GM23338 (cell line): ENCODE measurements around the gene CHRM4. TPM values are rescaled to one million over a fixed set of nuclear protein-coding genes. Genes with fewer than 3 reads are reported as not detected.

Experiments used
- ATAC-seq: fragments of 200-7000 bp; cut with Tn5 transposase; 3 replicates; pipeline ENCODE4 v1.9.1; 2020
- DNase-seq: peaks from one replicate; pipeline ENCODE4 v3.0.0-alpha.2; 2015; ENCODE audit warnings: low spot score
- H2AFZ ChIP-seq: fragments of 200-600 bp; sonication (generic); 2 replicates; pipeline ENCODE4 v1.8.0; 2016; ENCODE audit warnings: antibody characterized with exemption, mild to moderate bottlenecking, moderate library complexity
- H3F3A ChIP-seq: fragments of 200-600 bp; sonication (generic); replicated peaks from 2 replicates; pipeline ENCODE4 v1.8.0; 2017; ENCODE audit warnings: antibody characterized with exemption, mixed run types, low read depth
- H3K27ac ChIP-seq: fragments of 200-600 bp; sonication (generic); 2 replicates; pipeline ENCODE4 v1.6.1; 2016; ENCODE audit warnings: low read depth
- H3K27me3 ChIP-seq: fragments of 200-600 bp; sonication (generic); 2 replicates; pipeline ENCODE4 v1.8.0; 2016; ENCODE audit warnings: mild to moderate bottlenecking, mixed run types, moderate library complexity; ENCODE audit not compliant: insufficient read depth
- H3K36me3 ChIP-seq: fragments of 200-600 bp; sonication (generic); 2 replicates; pipeline ENCODE4 v1.8.0; 2016; ENCODE audit warnings: mild to moderate bottlenecking; ENCODE audit not compliant: insufficient read depth
- H3K4me1 ChIP-seq: fragments of 200-600 bp; sonication (generic); 2 replicates; pipeline ENCODE4 v1.8.0; 2016; ENCODE audit warnings: mild to moderate bottlenecking, moderate library complexity; ENCODE audit not compliant: insufficient read depth
- H3K4me2 ChIP-seq: fragments of 200-600 bp; sonication (generic); 2 replicates; pipeline ENCODE4 v1.7.1; 2017; ENCODE audit warnings: mixed run types
- H3K4me3 ChIP-seq: fragments of 200-600 bp; sonication (generic); 2 replicates; pipeline ENCODE4 v1.6.1; 2016; ENCODE audit warnings: mixed run types
- H3K79me2 ChIP-seq: fragments of 200-600 bp; sonication (generic); replicated peaks from 2 replicates; pipeline ENCODE4 v1.8.0; 2017; ENCODE audit warnings: mild to moderate bottlenecking; ENCODE audit not compliant: insufficient read depth
- H3K9me2 ChIP-seq: fragments of 200-600 bp; sonication (generic); 2 replicates; pipeline ENCODE4 v1.8.0; 2017; ENCODE audit not compliant: insufficient read depth
- H4K20me1 ChIP-seq: fragments of 200-600 bp; sonication (generic); replicated peaks from 2 replicates; pipeline ENCODE4 v1.8.0; 2017; ENCODE audit warnings: mild to moderate bottlenecking; ENCODE audit not compliant: insufficient read depth
- H3K27ac Mint-ChIP-seq: 2 replicates; pipeline ENCODE4 v1.8.0; 2020; ENCODE audit warnings: inconsistent platforms, mild to moderate bottlenecking, moderate library complexity, mixed read lengths
- H3K27me3 Mint-ChIP-seq: 3 replicates; pipeline ENCODE4 v1.8.0; 2022; ENCODE audit warnings: low read depth, mild to moderate bottlenecking, moderate library complexity, mixed read lengths, inconsistent platforms; ENCODE audit not compliant: insufficient read depth, poor library complexity
- H3K36me3 Mint-ChIP-seq: 3 replicates; pipeline ENCODE4 v1.8.0; 2021; ENCODE audit warnings: low read depth, mild to moderate bottlenecking, inconsistent platforms, moderate library complexity, mixed read lengths
- H3K4me1 Mint-ChIP-seq: 3 replicates; pipeline ENCODE4 v1.8.0; 2020; ENCODE audit warnings: mild to moderate bottlenecking, inconsistent platforms, mixed read lengths
- H3K4me3 Mint-ChIP-seq: 3 replicates; pipeline ENCODE4 v1.8.0; 2021; ENCODE audit warnings: moderate library complexity, mild to moderate bottlenecking, inconsistent platforms, mixed read lengths
- H3K9me3 Mint-ChIP-seq: 3 replicates; pipeline ENCODE4 v1.8.0; 2020; ENCODE audit warnings: moderate library complexity, mild to moderate bottlenecking, inconsistent platforms, mixed read lengths
- CREB1 ChIP-seq: fragments of 250-450 bp; sonication (Bioruptor Pico); IDR thresholded peaks from 2 replicates; pipeline ENCODE4 v1.5.0; 2020; ENCODE audit warnings: low read depth, mild to moderate bottlenecking, moderate library complexity
- EZH2 ChIP-seq: fragments of 200-600 bp; sonication (generic); IDR thresholded peaks from one replicate; pipeline ENCODE4 v1.8.0; 2017; ENCODE audit warnings: antibody characterized with exemption, mild to moderate bottlenecking, low read depth; ENCODE audit not compliant: unreplicated experiment
- JUNB ChIP-seq: IDR thresholded peaks from one replicate; pipeline ENCODE4 v1.6.1; 2016; ENCODE audit warnings: antibody characterized with exemption; ENCODE audit not compliant: unreplicated experiment
- NANOG ChIP-seq: IDR thresholded peaks from 2 replicates; pipeline ENCODE4 v1.6.1; 2016; ENCODE audit warnings: antibody characterized with exemption, borderline replicate concordance
- REST ChIP-seq: IDR thresholded peaks from one replicate; pipeline ENCODE4 v1.6.1; 2018; ENCODE audit warnings: antibody characterized with exemption; ENCODE audit not compliant: unreplicated experiment
- STAT1 ChIP-seq: IDR thresholded peaks from one replicate; pipeline ENCODE4 v1.6.1; 2016; ENCODE audit warnings: antibody characterized with exemption; ENCODE audit not compliant: unreplicated experiment
- ZNF114 ChIP-seq: fragments of 250-450 bp; sonication (Bioruptor Pico); IDR thresholded peaks from 2 replicates; pipeline ENCODE4 v1.5.0; 2020; ENCODE audit warnings: mild to moderate bottlenecking, moderate library complexity
- ZNF331 ChIP-seq: fragments of 250-450 bp; sonication (Bioruptor Pico); IDR thresholded peaks from 2 replicates; pipeline ENCODE4 v1.5.0; 2020; ENCODE audit warnings: low read depth, mild to moderate bottlenecking, moderate library complexity
- long read RNA-seq: library from polyadenylated mRNA; unstranded; transcript quantifications from one replicate; pipeline ENCODE4 v2.0.0, GENCODE V29; 2020; ENCODE audit not compliant: unreplicated experiment
- polyA plus RNA-seq: library from polyadenylated mRNA; unstranded; fragments of >200 nt; fragmentation: Nextera tagmentation; extraction: Ambion mirVana; gene quantifications from 2 replicates; pipeline ENCODE4 v1.2.1, GENCODE V29; 2016
- total RNA-seq: library from RNA; depleted of rRNA; stranded (reverse); fragments of >200 nt; shearing (Covaris generic); gene quantifications from 2 replicates; pipeline ENCODE4 v1.2.3, GENCODE V29; 2014; rRNA removed
- TF ChIP-seq, protein P1 (sequence below), 2 experiments: fragments of 200-600 bp in 1 of 2; sonication (generic) in 1 of 2; conservative IDR thresholded peaks; 2 replicates each; pipeline versions ENCODE4 v1.5.1 to v1.6.1; 2016 to 2017; ENCODE audit warnings: antibody characterized with exemption in 2 of 2, low read depth in 2 of 2, mild to moderate bottlenecking in 2 of 2, moderate library complexity in 1 of 2
- TF ChIP-seq, protein P2 (sequence below): IDR thresholded peaks from 2 replicates; pipeline ENCODE4 v1.6.1; 2016; ENCODE audit warnings: antibody characterized with exemption

The CHRM4 gene
- total RNA-seq (0.93 and 0.97 TPM in 2 replicates), polyA plus RNA-seq (not detected in 2 replicates)
- long read RNA-seq = 0 reads

- peak within 1 kb of the TSS; percentile 76 for H3K4me3 ChIP-seq
- peaks cover 63% of the 10 kb centered on the region for H3K27me3 ChIP-seq
- H3F3A ChIP-seq = peaks cover 18% of the 10 kb centered on the region
- TF ChIP-seq, protein P1, sequence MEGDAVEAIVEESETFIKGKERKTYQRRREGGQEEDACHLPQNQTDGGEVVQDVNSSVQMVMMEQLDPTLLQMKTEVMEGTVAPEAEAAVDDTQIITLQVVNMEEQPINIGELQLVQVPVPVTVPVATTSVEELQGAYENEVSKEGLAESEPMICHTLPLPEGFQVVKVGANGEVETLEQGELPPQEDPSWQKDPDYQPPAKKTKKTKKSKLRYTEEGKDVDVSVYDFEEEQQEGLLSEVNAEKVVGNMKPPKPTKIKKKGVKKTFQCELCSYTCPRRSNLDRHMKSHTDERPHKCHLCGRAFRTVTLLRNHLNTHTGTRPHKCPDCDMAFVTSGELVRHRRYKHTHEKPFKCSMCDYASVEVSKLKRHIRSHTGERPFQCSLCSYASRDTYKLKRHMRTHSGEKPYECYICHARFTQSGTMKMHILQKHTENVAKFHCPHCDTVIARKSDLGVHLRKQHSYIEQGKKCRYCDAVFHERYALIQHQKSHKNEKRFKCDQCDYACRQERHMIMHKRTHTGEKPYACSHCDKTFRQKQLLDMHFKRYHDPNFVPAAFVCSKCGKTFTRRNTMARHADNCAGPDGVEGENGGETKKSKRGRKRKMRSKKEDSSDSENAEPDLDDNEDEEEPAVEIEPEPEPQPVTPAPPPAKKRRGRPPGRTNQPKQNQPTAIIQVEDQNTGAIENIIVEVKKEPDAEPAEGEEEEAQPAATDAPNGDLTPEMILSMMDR (conservative IDR thresholded peaks at IDR 0.05; ENCODE audit: low read depth in 2 of 2) = peak; percentile 28 to 70; a peak in 3 of 4 replicates
- TF ChIP-seq ZNF331 (CRISPR knock-in tag) (no peak), REST (peak; percentile 37), CREB1 (peak; percentile 54; the same call in 1 of the 2 replicates)
- DNase-seq = peak; percentile 70
- peaks cover 6% of the 10 kb centered on the region; the same call in 1 of the 3 replicates for H3K36me3 Mint-ChIP-seq
- peak within 1 kb of the TSS; percentile 88 for H3K4me2 ChIP-seq
- H3K27ac Mint-ChIP-seq = no peak within 1 kb of the TSS
- peak within 1 kb of the TSS; percentile 78 for H3K4me3 Mint-ChIP-seq
- peaks cover 7% of the 10 kb centered on the region for H4K20me1 ChIP-seq
- peak; percentile 6 for ATAC-seq
- no peaks in the 10 kb centered on the region; the same call in 2 of the 3 replicates for H3K9me3 Mint-ChIP-seq
- peak within 1 kb of the TSS; percentile 28; the same call in 1 of the 2 replicates for H2AFZ ChIP-seq
- no peaks in the 10 kb centered on the region for H3K79me2 ChIP-seq
- H3K27ac ChIP-seq = no peak within 1 kb of the TSS
- H3K36me3 ChIP-seq = no peaks in the 10 kb centered on the region
- peaks cover 30% of the 10 kb centered on the region for H3K4me1 Mint-ChIP-seq
- H3K27me3 Mint-ChIP-seq = peaks cover 56% of the 10 kb centered on the region
- H3K4me1 ChIP-seq = peaks cover 28% of the 10 kb centered on the region
- no peaks in the 10 kb centered on the region for H3K9me2 ChIP-seq
Measured at GRCh38 chr11:46391578-46392420, at the start of gene CHRM4. Gene CHRM4, minus strand, starts transcription at chr11:46391776. Its CDS starts 5,219 bp downstream, at chr11:46386557.

DNA sequence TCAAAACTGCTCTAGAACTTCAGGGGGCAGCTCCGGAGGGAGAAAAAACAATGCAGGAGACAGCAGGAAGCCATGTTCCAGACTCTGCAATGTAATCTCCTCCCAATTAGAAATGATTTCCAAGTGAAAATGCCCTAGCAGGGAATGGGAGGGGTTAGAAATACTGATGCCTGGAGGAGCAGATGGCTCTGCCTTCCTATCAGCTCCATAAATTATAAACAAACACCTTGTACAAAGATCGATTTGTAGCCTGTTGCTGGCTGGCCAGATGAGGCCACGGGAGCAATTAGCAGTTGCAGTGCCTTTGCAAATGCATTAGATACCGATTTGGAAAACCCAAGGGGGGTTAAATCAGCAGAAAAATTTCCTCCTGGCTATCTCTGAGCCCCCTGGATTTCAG lies 46.6 kb upstream of the CHRM4 start:
- H3K27ac ChIP-seq = 0 out of 2 replicates have a peak overlapping the region, but pooled peaks have one; percentile 33
- no peak overlapping the region for H2AFZ ChIP-seq
- peaks cover 9% of the 10 kb centered on the region for H3K27me3 Mint-ChIP-seq
- peaks cover 41% of the 10 kb centered on the region for H3K4me1 Mint-ChIP-seq
- no peak overlapping the region for H3K4me3 ChIP-seq
- H3K79me2 ChIP-seq = 0 out of 2 replicates have a peak, but pooled peaks cover 5% of the 10 kb centered on the region
- H3K27ac Mint-ChIP-seq = peak overlapping the region; percentile 24; the same call in 1 of the 2 replicates
- H3K4me3 Mint-ChIP-seq = no peak overlapping the region
- no peaks in the 10 kb centered on the region for H3K9me2 ChIP-seq
- H3K36me3 Mint-ChIP-seq = peaks cover 21% of the 10 kb centered on the region; the same call in 2 of the 3 replicates
- no peaks in the 10 kb centered on the region for H3K36me3 ChIP-seq
- H3F3A ChIP-seq = peaks cover 11% of the 10 kb centered on the region; the same call in 1 of the 2 replicates
- no peaks in the 10 kb centered on the region for H3K27me3 ChIP-seq
- no peaks in the 10 kb centered on the region for H4K20me1 ChIP-seq
- no peak for TF ChIP-seq EZH2
- TF ChIP-seq NANOG = no peak
- TF ChIP-seq JUNB = no peak
- TF ChIP-seq ZNF114 (CRISPR knock-in tag) = no peak
- TF ChIP-seq, protein P2, sequence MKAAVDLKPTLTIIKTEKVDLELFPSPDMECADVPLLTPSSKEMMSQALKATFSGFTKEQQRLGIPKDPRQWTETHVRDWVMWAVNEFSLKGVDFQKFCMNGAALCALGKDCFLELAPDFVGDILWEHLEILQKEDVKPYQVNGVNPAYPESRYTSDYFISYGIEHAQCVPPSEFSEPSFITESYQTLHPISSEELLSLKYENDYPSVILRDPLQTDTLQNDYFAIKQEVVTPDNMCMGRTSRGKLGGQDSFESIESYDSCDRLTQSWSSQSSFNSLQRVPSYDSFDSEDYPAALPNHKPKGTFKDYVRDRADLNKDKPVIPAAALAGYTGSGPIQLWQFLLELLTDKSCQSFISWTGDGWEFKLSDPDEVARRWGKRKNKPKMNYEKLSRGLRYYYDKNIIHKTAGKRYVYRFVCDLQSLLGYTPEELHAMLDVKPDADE = no peak
- no peak for TF ChIP-seq STAT1
- TF ChIP-seq, protein P1 (conservative IDR thresholded peaks at IDR 0.05; ENCODE audit: low read depth in 2 of 2) = no peak
- ATAC-seq (peak; percentile 19), DNase-seq (no peak)
- no peaks in the 10 kb centered on the region for H3K9me3 Mint-ChIP-seq
- peaks cover 39% of the 10 kb centered on the region for H3K4me1 ChIP-seq
- peak overlapping the region; percentile 12; the same call in 1 of the 2 replicates for H3K4me2 ChIP-seq
